ENCODE results near the gene NXF1.

Gene NXF1

DNA sequence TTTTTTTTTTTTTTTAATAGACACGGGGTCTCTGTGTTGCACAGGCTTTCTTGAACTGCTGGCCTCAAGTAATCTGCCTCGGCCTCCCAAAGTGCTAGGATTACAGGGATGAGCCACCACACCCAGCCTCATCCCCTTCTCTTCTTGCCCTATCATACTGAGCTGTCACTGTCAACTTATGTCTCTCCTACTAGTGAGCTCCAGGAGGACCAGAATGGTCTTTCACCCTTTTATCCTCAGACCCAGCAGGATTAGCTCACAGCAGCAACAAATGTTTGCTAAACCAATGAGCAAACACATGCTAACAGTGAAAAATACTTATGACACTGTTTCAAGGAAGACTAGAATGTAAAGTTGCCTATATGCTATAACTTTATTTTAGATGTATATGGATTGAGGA, 6.4 kb upstream of the NXF1 start:
- ChIA-PET CTCF (no interaction called here), POLR2A (interaction anchor here (1.2 to 1.5 kb wide), 4 partner anchors 30 to 238 kb away, joined by 3 to 5 read pairs (median 4); partner anchors contain the start of genes EEF1G and ZBTB3)
- no peak for DNase-seq (ENCODE audit: extremely low spot score)
- TF ChIP-seq FOXA1 (IDR thresholded peaks at IDR 0.05) = no peak
- no peak for TF ChIP-seq ARNT (IDR thresholded peaks at IDR 0.05)
- TF ChIP-seq TARDBP (IDR thresholded peaks at IDR 0.05) = no peak
- TF ChIP-seq L3MBTL2 (conservative IDR thresholded peaks at IDR 0.05) = no peak
- no peak for TF ChIP-seq ELF4 (IDR thresholded peaks at IDR 0.05)
- no peak for TF ChIP-seq SUZ12 (IDR thresholded peaks at IDR 0.05)
- no peak for TF ChIP-seq LEF1 (IDR thresholded peaks at IDR 0.05; ENCODE audit: borderline replicate concordance)
- no peak for TF ChIP-seq FOXM1 (IDR thresholded peaks at IDR 0.05; ENCODE audit: borderline replicate concordance)
- no peak for TF ChIP-seq HDGF (IDR thresholded peaks at IDR 0.05; ENCODE audit: borderline replicate concordance)
- TF ChIP-seq CTBP1 (IDR thresholded peaks at IDR 0.05; ENCODE audit: borderline replicate concordance) = no peak
- no peak for TF ChIP-seq FOXK2 (IDR thresholded peaks at IDR 0.05)
- TF ChIP-seq, protein P1, sequence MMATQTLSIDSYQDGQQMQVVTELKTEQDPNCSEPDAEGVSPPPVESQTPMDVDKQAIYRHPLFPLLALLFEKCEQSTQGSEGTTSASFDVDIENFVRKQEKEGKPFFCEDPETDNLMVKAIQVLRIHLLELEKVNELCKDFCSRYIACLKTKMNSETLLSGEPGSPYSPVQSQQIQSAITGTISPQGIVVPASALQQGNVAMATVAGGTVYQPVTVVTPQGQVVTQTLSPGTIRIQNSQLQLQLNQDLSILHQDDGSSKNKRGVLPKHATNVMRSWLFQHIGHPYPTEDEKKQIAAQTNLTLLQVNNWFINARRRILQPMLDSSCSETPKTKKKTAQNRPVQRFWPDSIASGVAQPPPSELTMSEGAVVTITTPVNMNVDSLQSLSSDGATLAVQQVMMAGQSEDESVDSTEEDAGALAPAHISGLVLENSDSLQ (IDR thresholded peaks at IDR 0.05) = no peak
- TF ChIP-seq ZNF384 (IDR thresholded peaks at IDR 0.05) = no peak
- no peak for TF ChIP-seq SP1 (IDR thresholded peaks at IDR 0.05)
- no peak for TF ChIP-seq BHLHE40 (IDR thresholded peaks at IDR 0.05; ENCODE audit: borderline replicate concordance)
- no peak for TF ChIP-seq NFRKB (IDR thresholded peaks at IDR 0.05)

DNA sequence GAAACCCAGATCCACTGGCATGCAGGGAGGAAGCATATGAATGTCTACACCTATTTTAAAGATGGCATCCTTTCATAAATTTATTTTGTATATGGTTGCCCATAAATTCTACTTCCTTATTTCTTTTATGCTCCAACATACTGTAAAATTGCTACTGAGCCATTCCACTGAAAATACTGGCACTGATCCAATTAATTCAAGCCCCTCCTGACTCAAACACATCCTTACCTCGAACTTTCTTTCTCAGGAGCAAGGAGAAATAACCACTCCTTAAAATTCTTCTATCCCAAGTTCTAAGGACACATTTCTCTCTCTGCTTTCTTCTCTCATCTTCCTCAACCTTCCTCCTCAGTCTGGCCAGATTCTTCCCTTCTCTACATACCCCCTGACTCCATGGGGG, 5.5 kb upstream of the NXF1 start:
- ChIA-PET POLR2A (interaction anchor here (1.2 to 1.5 kb wide), 3 partner anchors 31 to 237 kb away, joined by 3 to 5 read pairs (median 3); partner anchors contain the start of genes EEF1G and ZBTB3), CTCF (no interaction called here)
- no peak for DNase-seq (ENCODE audit: extremely low spot score)
- TF ChIP-seq ARNT (IDR thresholded peaks at IDR 0.05) = no peak
- TF ChIP-seq SUZ12 (IDR thresholded peaks at IDR 0.05) = no peak
- no peak for TF ChIP-seq ELF4 (IDR thresholded peaks at IDR 0.05)
- TF ChIP-seq FOXK2 (IDR thresholded peaks at IDR 0.05) = no peak
- TF ChIP-seq TARDBP (IDR thresholded peaks at IDR 0.05) = no peak
- TF ChIP-seq LEF1 (IDR thresholded peaks at IDR 0.05; ENCODE audit: borderline replicate concordance) = no peak
- no peak for TF ChIP-seq FOXA1 (IDR thresholded peaks at IDR 0.05)
- TF ChIP-seq SP1 (IDR thresholded peaks at IDR 0.05) = no peak
- no peak for TF ChIP-seq ZNF384 (IDR thresholded peaks at IDR 0.05)
- TF ChIP-seq, protein P1 (IDR thresholded peaks at IDR 0.05) = no peak
- TF ChIP-seq NFRKB (IDR thresholded peaks at IDR 0.05) = no peak
- TF ChIP-seq L3MBTL2 (conservative IDR thresholded peaks at IDR 0.05) = no peak
- TF ChIP-seq CTBP1 (IDR thresholded peaks at IDR 0.05; ENCODE audit: borderline replicate concordance) = no peak

- POLR2A ChIA-PET = interaction anchor here (0.8 to 3.5 kb wide), 14 partner anchors 10 to 79 kb away, joined by 3 to 43 read pairs (median 5); partner anchors contain the start of genes HNRNPUL2, STX5, TAF6L and TEX54
- TF ChIP-seq FOXA1 (IDR thresholded peaks at IDR 0.05) (no peak), ARNT (IDR thresholded peaks at IDR 0.05) (no peak), SUZ12 (IDR thresholded peaks at IDR 0.05) (no peak), SP1 (IDR thresholded peaks at IDR 0.05) (no peak), NFRKB (IDR thresholded peaks at IDR 0.05) (no peak), BHLHE40 (IDR thresholded peaks at IDR 0.05; ENCODE audit: borderline replicate concordance) (no peak), LEF1 (IDR thresholded peaks at IDR 0.05; ENCODE audit: borderline replicate concordance) (no peak), CTBP1 (IDR thresholded peaks at IDR 0.05; ENCODE audit: borderline replicate concordance) (no peak), ZNF384 (IDR thresholded peaks at IDR 0.05) (no peak), HDGF (IDR thresholded peaks at IDR 0.05; ENCODE audit: borderline replicate concordance) (no peak), L3MBTL2 (conservative IDR thresholded peaks at IDR 0.05) (no peak), FOXK2 (IDR thresholded peaks at IDR 0.05) (no peak)
- TF ChIP-seq, protein P1 (IDR thresholded peaks at IDR 0.05) = no peak
- DNase-seq (ENCODE audit: extremely low spot score) = no peak
- CTCF ChIA-PET = no interaction called here
Measured at GRCh38 chr11:62806611-62807121, 1.4 kb upstream of the NXF1 start.

GRCh38 chr11:62805961-62806441, 761 bp upstream of the NXF1 start:
- no peak for DNase-seq (ENCODE audit: extremely low spot score)
- ChIA-PET POLR2A (interaction anchor here (0.8 to 3.5 kb wide), 16 partner anchors 9 to 79 kb away, joined by 3 to 43 read pairs (median 5); partner anchors contain the start of genes HNRNPUL2, SLC3A2, STX5 and TAF6L), CTCF (no interaction called here)
- TF ChIP-seq FOXM1 (IDR thresholded peaks at IDR 0.05; ENCODE audit: borderline replicate concordance) (no peak), TARDBP (IDR thresholded peaks at IDR 0.05) (no peak), SUZ12 (IDR thresholded peaks at IDR 0.05) (no peak), HDGF (IDR thresholded peaks at IDR 0.05; ENCODE audit: borderline replicate concordance) (no peak), FOXA1 (IDR thresholded peaks at IDR 0.05) (no peak), FOXK2 (IDR thresholded peaks at IDR 0.05) (no peak), SP1 (IDR thresholded peaks at IDR 0.05) (no peak), L3MBTL2 (conservative IDR thresholded peaks at IDR 0.05) (no peak), LEF1 (IDR thresholded peaks at IDR 0.05; ENCODE audit: borderline replicate concordance) (no peak), ELF4 (IDR thresholded peaks at IDR 0.05) (no peak), ZNF384 (IDR thresholded peaks at IDR 0.05) (no peak)

- POLR2A ChIA-PET = interaction anchor here (0.9 to 2.2 kb wide), 7 partner anchors 8 to 60 kb away, joined by 3 to 14 read pairs (median 5); partner anchors contain the start of gene STX5
- no peak for DNase-seq (ENCODE audit: extremely low spot score)
- TF ChIP-seq, protein P1 (IDR thresholded peaks at IDR 0.05) = 0 out of 2 replicates have a peak, but pooled peaks have one; percentile 15
- no peak for TF ChIP-seq HDGF (IDR thresholded peaks at IDR 0.05; ENCODE audit: borderline replicate concordance)
- no peak for TF ChIP-seq NFRKB (IDR thresholded peaks at IDR 0.05)
- TF ChIP-seq ELF4 (IDR thresholded peaks at IDR 0.05) = no peak
- no peak for TF ChIP-seq CTBP1 (IDR thresholded peaks at IDR 0.05; ENCODE audit: borderline replicate concordance)
- TF ChIP-seq FOXM1 (IDR thresholded peaks at IDR 0.05; ENCODE audit: borderline replicate concordance) = no peak
- TF ChIP-seq BHLHE40 (IDR thresholded peaks at IDR 0.05; ENCODE audit: borderline replicate concordance) = no peak
- CTCF ChIA-PET = no interaction called here
Measured at GRCh38 chr11:62804310-62805075, 747 bp downstream of the NXF1 start.

All from HEK293T (cell line).